Ureter (tissue), 1 donor: ENCODE results near the gene TNFRSF18. TPM values are rescaled to one million over a fixed set of nuclear protein-coding genes. Genes with fewer than 3 reads are reported as not detected.

Experiments used
- DNase-seq: peaks from one replicate; pipeline ENCODE4 v3.0.0-alpha.2; 2020; ENCODE audit warnings: low spot score
- total RNA-seq: library from RNA; stranded (reverse); gene quantifications from one replicate; pipeline ENCODE4 v1.2.4, GENCODE V29; 2023
- donor health status: DM: yes; HTN: yes; CAD: no.

TNFRSF18 gene
- total RNA-seq, 1 donor from 2014 or later, result 3.3 TPM

- DNase-seq, result no peak
Measured at GRCh38 chr1:1240822-1241587, 34.6 kb upstream of the TNFRSF18 start.

- DNase-seq, result no peak
Measured at GRCh38 chr1:1240348-1240732, 33.9 kb upstream of the TNFRSF18 start.

- no peak for DNase-seq
Measured at GRCh38 chr1:1239614-1240347, 33.4 kb upstream of the TNFRSF18 start.

GRCh38 chr1:1239227-1239613 is 32.8 kb upstream of the TNFRSF18 start:
- no peak for DNase-seq

GRCh38 chr1:1238702-1239178 is 32.3 kb upstream of the TNFRSF18 start:
- DNase-seq, result no peak

- no peak for DNase-seq
Measured at GRCh38 chr1:1237874-1238701, 31.7 kb upstream of the TNFRSF18 start.

- DNase-seq, result no peak
Measured at GRCh38 chr1:1236945-1237873, 30.8 kb upstream of the TNFRSF18 start.

GRCh38 chr1:1236176-1236763 is 29.9 kb upstream of the TNFRSF18 start:
- DNase-seq, result no peak

- no peak for DNase-seq
Measured at GRCh38 chr1:1235016-1235744, 28.8 kb upstream of the TNFRSF18 start.

GRCh38 chr1:1234180-1234808 is 27.9 kb upstream of the TNFRSF18 start:
- no peak for DNase-seq

GRCh38 chr1:1233567-1233892 is 27.1 kb upstream of the TNFRSF18 start:
- DNase-seq, result no peak

- no peak for DNase-seq
Measured at GRCh38 chr1:1232796-1233566, 26.6 kb upstream of the TNFRSF18 start.

GRCh38 chr1:1232208-1232795 is 25.9 kb upstream of the TNFRSF18 start, which contains the start of gene B3GALT6:
B3GALT6 (plus strand) TSS chr1:1232237; CDS start chr1:1232279, 42 bp downstream.
- no peak for DNase-seq

- peak; percentile 96 for DNase-seq
Measured at GRCh38 chr1:1231400-1232207, 25.2 kb upstream of the TNFRSF18 start, which contains the start of gene SDF4. SDF4 (minus strand) TSS chr1:1232001; CDS start chr1:1228772, 3,229 bp downstream.

GRCh38 chr1:1230656-1231399 is 24.4 kb upstream of the TNFRSF18 start:
- no peak for DNase-seq

GRCh38 chr1:1229770-1230169 is 23.4 kb upstream of the TNFRSF18 start:
- DNase-seq, result no peak
